BLaER1 (cell line): ENCODE measurements around the gene POLE.

Experiments used
- H3K27ac ChIP-seq: shearing (Covaris generic); formaldehyde crosslinking; 2 replicates; pipeline ENCODE4 v1.8.1; 2022
- H3K27me3 ChIP-seq: shearing (Covaris generic); formaldehyde crosslinking; 2 replicates; pipeline ENCODE4 v1.8.1; 2022
- H3K36me3 ChIP-seq: shearing (Covaris generic); formaldehyde crosslinking; 2 replicates; pipeline ENCODE4 v1.8.1; 2022
- H3K4me1 ChIP-seq: shearing (Covaris generic); formaldehyde crosslinking; 2 replicates; pipeline ENCODE4 v1.8.1; 2022
- H3K4me2 ChIP-seq: shearing (Covaris generic); formaldehyde crosslinking; 2 replicates; pipeline ENCODE4 v1.8.1; 2022
- H3K4me3 ChIP-seq: shearing (Covaris generic); formaldehyde crosslinking; 2 replicates; pipeline ENCODE4 v1.8.1; 2022
- H3K9ac ChIP-seq: shearing (Covaris generic); formaldehyde crosslinking; 2 replicates; pipeline ENCODE4 v1.8.1; 2022
- H3K9me3 ChIP-seq: shearing (Covaris generic); formaldehyde crosslinking; 2 replicates; pipeline ENCODE4 v1.8.1; 2022
- H4K20me1 ChIP-seq: shearing (Covaris generic); formaldehyde crosslinking; 2 replicates; pipeline ENCODE4 v1.8.1; 2022
- Cebpa-rat ChIP-seq: shearing (Covaris generic); IDR thresholded peaks from 2 replicates; pipeline ENCODE4 v1.8.1; 2022

POLE gene

GRCh38 chr12:132729541-132730320 lies 42.6 kb upstream of the POLE start:
- H3K27me3 ChIP-seq: no peaks in the 10 kb centered on the region
- peaks cover 81% of the 10 kb centered on the region for H4K20me1 ChIP-seq
- no peak overlapping the region for H3K4me2 ChIP-seq
- no peak for TF ChIP-seq Cebpa-rat
- H3K4me1 ChIP-seq: peaks cover 7% of the 10 kb centered on the region; the same call in 1 of the 2 replicates
- H3K9ac ChIP-seq: no peak overlapping the region
- H3K36me3 ChIP-seq: peaks cover 97% of the 10 kb centered on the region
- H3K4me3 ChIP-seq: no peak overlapping the region
- H3K27ac ChIP-seq: no peak overlapping the region
- H3K9me3 ChIP-seq: no peaks in the 10 kb centered on the region

- peaks cover 7% of the 10 kb centered on the region; the same call in 1 of the 2 replicates for H3K4me1 ChIP-seq
- H4K20me1 ChIP-seq: peaks cover 81% of the 10 kb centered on the region
- H3K4me2 ChIP-seq: no peak overlapping the region
- no peaks in the 10 kb centered on the region for H3K9me3 ChIP-seq
- H3K36me3 ChIP-seq: peaks cover 97% of the 10 kb centered on the region
- no peak for TF ChIP-seq Cebpa-rat
- no peak overlapping the region for H3K4me3 ChIP-seq
- no peak overlapping the region for H3K9ac ChIP-seq
- H3K27ac ChIP-seq: no peak overlapping the region
- no peaks in the 10 kb centered on the region for H3K27me3 ChIP-seq
Measured at GRCh38 chr12:132728502-132728901, 41.4 kb upstream of the POLE start.

GRCh38 chr12:132727091-132727794 lies 40.1 kb upstream of the POLE start:
- no peak for TF ChIP-seq Cebpa-rat
- H3K4me1 ChIP-seq: peaks cover 7% of the 10 kb centered on the region; the same call in 1 of the 2 replicates
- H4K20me1 ChIP-seq: peaks cover 91% of the 10 kb centered on the region
- H3K36me3 ChIP-seq: peaks cover 97% of the 10 kb centered on the region
- H3K9ac ChIP-seq: no peak overlapping the region
- no peak overlapping the region for H3K27ac ChIP-seq
- no peak overlapping the region for H3K4me2 ChIP-seq
- no peaks in the 10 kb centered on the region for H3K27me3 ChIP-seq
- no peak overlapping the region for H3K4me3 ChIP-seq
- H3K9me3 ChIP-seq: no peaks in the 10 kb centered on the region

GRCh38 chr12:132726386-132726785 lies 39.2 kb upstream of the POLE start:
- peaks cover 94% of the 10 kb centered on the region for H4K20me1 ChIP-seq
- H3K4me1 ChIP-seq: peaks cover 7% of the 10 kb centered on the region; the same call in 1 of the 2 replicates
- H3K4me2 ChIP-seq: no peak overlapping the region
- no peak overlapping the region for H3K27ac ChIP-seq
- H3K9ac ChIP-seq: no peak overlapping the region
- no peaks in the 10 kb centered on the region for H3K9me3 ChIP-seq
- H3K36me3 ChIP-seq: peaks cover 97% of the 10 kb centered on the region
- H3K27me3 ChIP-seq: no peaks in the 10 kb centered on the region
- no peak for TF ChIP-seq Cebpa-rat
- no peak overlapping the region for H3K4me3 ChIP-seq

GRCh38 chr12:132724506-132725241 lies 37.5 kb upstream of the POLE start:
- Histone ChIP-seq H3K36me3 (peaks cover 97% of the 10 kb centered on the region), H3K4me3 (no peak overlapping the region), H4K20me1 (peaks cover 94% of the 10 kb centered on the region), H3K4me2 (no peak overlapping the region), H3K9ac (no peak overlapping the region), H3K27me3 (no peaks in the 10 kb centered on the region), H3K27ac (no peak overlapping the region), H3K9me3 (no peaks in the 10 kb centered on the region), H3K4me1 (no peaks in the 10 kb centered on the region)
- no peak for TF ChIP-seq Cebpa-rat

GRCh38 chr12:132723764-132724140 lies 36.6 kb upstream of the POLE start:
- Histone ChIP-seq H4K20me1 (peaks cover 100% of the 10 kb centered on the region), H3K4me3 (no peak overlapping the region), H3K9me3 (no peaks in the 10 kb centered on the region), H3K27ac (no peak overlapping the region), H3K4me1 (no peaks in the 10 kb centered on the region), H3K36me3 (peaks cover 100% of the 10 kb centered on the region), H3K9ac (no peak overlapping the region), H3K4me2 (no peak overlapping the region), H3K27me3 (no peaks in the 10 kb centered on the region)
- no peak for TF ChIP-seq Cebpa-rat

GRCh38 chr12:132723015-132723763 lies 36.0 kb upstream of the POLE start:
- Histone ChIP-seq H3K36me3 (peaks cover 97% of the 10 kb centered on the region), H3K27me3 (no peaks in the 10 kb centered on the region), H3K4me1 (no peaks in the 10 kb centered on the region), H3K4me3 (no peak overlapping the region), H3K4me2 (no peak overlapping the region), H3K9ac (no peak overlapping the region), H3K9me3 (no peaks in the 10 kb centered on the region), H3K27ac (no peak overlapping the region), H4K20me1 (peaks cover 97% of the 10 kb centered on the region)
- TF ChIP-seq Cebpa-rat: no peak

- H3K36me3 ChIP-seq: peaks cover 95% of the 10 kb centered on the region
- no peak overlapping the region for H3K4me2 ChIP-seq
- peaks cover 97% of the 10 kb centered on the region for H4K20me1 ChIP-seq
- no peak overlapping the region for H3K4me3 ChIP-seq
- H3K4me1 ChIP-seq: peaks cover 20% of the 10 kb centered on the region
- H3K27me3 ChIP-seq: no peaks in the 10 kb centered on the region
- H3K27ac ChIP-seq: no peak overlapping the region
- no peaks in the 10 kb centered on the region for H3K9me3 ChIP-seq
- no peak overlapping the region for H3K9ac ChIP-seq
- no peak for TF ChIP-seq Cebpa-rat
Measured at GRCh38 chr12:132720606-132721345, 33.6 kb upstream of the POLE start.

- Histone ChIP-seq H3K36me3 (peaks cover 95% of the 10 kb centered on the region), H4K20me1 (peaks cover 97% of the 10 kb centered on the region), H3K27ac (no peak overlapping the region)
Measured at GRCh38 chr12:132719954-132720324, 32.8 kb upstream of the POLE start.

More at GRCh38 chr12:132719954-132720324, 32.8 kb upstream of the POLE start:
- no peak overlapping the region for H3K9ac ChIP-seq
- H3K9me3 ChIP-seq: no peaks in the 10 kb centered on the region
- H3K4me3 ChIP-seq: no peak overlapping the region
- no peak overlapping the region for H3K4me2 ChIP-seq
- H3K27me3 ChIP-seq: no peaks in the 10 kb centered on the region
- no peak for TF ChIP-seq Cebpa-rat
- peaks cover 20% of the 10 kb centered on the region for H3K4me1 ChIP-seq
